K562 (cell line): ENCODE results near the gene IL1R1. TPM values are rescaled to one million over a fixed set of nuclear protein-coding genes. Genes with fewer than 3 reads are reported as not detected.

ENCODE experiments used
- ATAC-seq: fragments of 200-7000 bp; cut with Tn5 transposase; 3 replicates; pipeline ENCODE4 v1.9.1; 2020; ENCODE audit warnings: moderate library complexity
- BruUV-seq: library from RNA; stranded (reverse); fragments of 400-500 nt; replicated peaks from 2 replicates; lab custom pipeline; 2021; lab: Mats Ljungman, UMichigan
- CTCF ChIA-PET: fragments of 300-600 bp; formaldehyde crosslinking; extraction: SDS; loops from one replicate; lab custom pipeline; 2021; ENCODE audit warnings: low intra/inter-chr PET ratio; lab: Yijun Ruan, JAX
- POLR2A ChIA-PET: fragments of 300-600, 350-650 bp; sonication (Branson Sonifier 250); formaldehyde crosslinking; extraction: SDS; loops from one replicate; lab custom pipeline; 2021; ENCODE audit warnings: antibody characterized with exemption, inconsistent platforms; lab: Yijun Ruan, JAX
- DNase-seq, 4 experiments: peaks; one replicate each; pipeline versions ENCODE4 v3.0.0 to v3.0.0-alpha.2; 2011 to 2018; ENCODE audit warnings: low spot score in 3 of 4, mixed read lengths in 3 of 4; ENCODE audit errors: extremely low read depth in 1 of 4
- FAIRE-seq: peaks from 2 replicates; lab custom pipeline; 2011; peaks lifted over from hg19 to GRCh38; lab: Jason Lieb, UNC
- H2AFZ ChIP-seq: 2 replicates; pipeline ENCODE4 v1.6.0; 2011; ENCODE audit warnings: low read depth, low read length, control low read depth, inconsistent platforms
- H3K27ac ChIP-seq: fragments of 200-600 bp; 3 replicates; pipeline ENCODE4 v1.8.0; 2011; ENCODE audit warnings: low read depth, mild to moderate bottlenecking, control low read depth, inconsistent platforms, low read length, moderate library complexity, mixed read lengths; ENCODE audit errors: extremely low read depth
- H3K27me3 ChIP-seq, 2 experiments: fragments of 300-600 bp in 1 of 2; 2 replicates in 1 of 2; 3 replicates in 1 of 2; pipeline versions ENCODE4 v1.6.0 to v1.8.0; 2011; ENCODE audit warnings: inconsistent platforms in 2 of 2, low read length in 2 of 2, mild to moderate bottlenecking in 1 of 2, mixed read lengths in 1 of 2, moderate library complexity in 1 of 2; ENCODE audit not compliant: control insufficient read depth in 2 of 2, insufficient read depth in 2 of 2
- H3K36me3 ChIP-seq: fragments of 300-600 bp; 3 replicates; pipeline ENCODE4 v1.8.0; 2011; ENCODE audit warnings: mild to moderate bottlenecking, low read length, inconsistent platforms; ENCODE audit not compliant: control insufficient read depth, insufficient read depth
- H3K4me1 ChIP-seq, 2 experiments: fragments of 200-600 bp in 1 of 2; replicated peaks in 1 of 2; 2 replicates in 1 of 2; 3 replicates in 1 of 2; pipeline versions ENCODE4 v1.5.1 to v1.8.0; 2011; ENCODE audit warnings: inconsistent platforms in 2 of 2, low read length in 2 of 2, mild to moderate bottlenecking in 1 of 2, mixed read lengths in 1 of 2, moderate library complexity in 1 of 2; ENCODE audit not compliant: control insufficient read depth in 2 of 2, insufficient read depth in 2 of 2
- H3K4me2 ChIP-seq: 2 replicates; pipeline ENCODE4 v1.6.1; 2011; ENCODE audit warnings: low read length, control low read depth, inconsistent platforms, mixed read lengths; ENCODE audit not compliant: insufficient read depth
- H3K4me3 ChIP-seq: fragments of 200-600 bp; sonication (generic), shearing (Covaris generic); 2 replicates; pipeline ENCODE4 v1.5.1; 2016; ENCODE audit warnings: control low read depth, inconsistent platforms
- H3K79me2 ChIP-seq: fragments of 200-600 bp; 3 replicates; pipeline ENCODE4 v1.8.0; 2011; ENCODE audit warnings: low read length, inconsistent platforms; ENCODE audit not compliant: control insufficient read depth, insufficient read depth
- H3K9ac ChIP-seq, 2 experiments: 2 replicates each; pipeline versions ENCODE4 v1.6.0 to v1.6.1; 2011; ENCODE audit warnings: low read depth in 2 of 2, low read length in 2 of 2, control low read depth in 1 of 2, inconsistent platforms in 1 of 2, mild to moderate bottlenecking in 1 of 2, mixed read lengths in 1 of 2; ENCODE audit not compliant: insufficient read depth in 1 of 2
- H3K9me1 ChIP-seq: one replicate; pipeline ENCODE4 v1.6.0; 2011; ENCODE audit warnings: inconsistent platforms, mild to moderate bottlenecking, low read length, moderate library complexity; ENCODE audit not compliant: control insufficient read depth, insufficient read depth
- H3K9me3 ChIP-seq: replicated peaks from 2 replicates; pipeline ENCODE4 v1.5.1; 2011; ENCODE audit warnings: low read depth, low read length, inconsistent platforms; ENCODE audit not compliant: control insufficient read depth, insufficient read depth
- H4K20me1 ChIP-seq: replicated peaks from 2 replicates; pipeline ENCODE4 v1.6.1; 2011; ENCODE audit warnings: low read length, inconsistent platforms, mixed read lengths; ENCODE audit not compliant: control insufficient read depth, insufficient read depth
- CBX3 ChIP-seq, 2 experiments: IDR thresholded peaks; 1 replicate in 1 of 2; 2 replicates in 1 of 2; pipeline ENCODE4 v1.6.1; 2012; ENCODE audit warnings: inconsistent platforms in 2 of 2, low read length in 2 of 2, borderline replicate concordance in 1 of 2, control low read depth in 1 of 2
- EHMT2 ChIP-seq: fragments of 450-650 bp; IDR thresholded peaks from 2 replicates; pipeline ENCODE4 v1.6.1; 2018; ENCODE audit warnings: antibody characterized with exemption
- RBBP5 ChIP-seq: fragments of 200-600 bp; sonication (generic); IDR thresholded peaks from 2 replicates; pipeline ENCODE4 v1.6.1; 2012; ENCODE audit warnings: borderline replicate concordance, mild to moderate bottlenecking, low read length, control low read depth, inconsistent platforms; ENCODE audit not compliant: insufficient read depth, poor library complexity, severe bottlenecking
- SRSF9 ChIP-seq: fragments of 200-400 bp; formaldehyde crosslinking; IDR thresholded peaks from 2 replicates; pipeline ENCODE4 v1.6.1; 2017; ENCODE audit warnings: low read depth, low read length, borderline replicate concordance
- ZC3H11A ChIP-seq: IDR thresholded peaks from 2 replicates; pipeline ENCODE4 v1.6.1; 2012; ENCODE audit warnings: low read depth, low read length, improper control_type of control experiment
- WGBS: fragments of 100-300 bp; shearing (Covaris generic); methylation state at CpG from one replicate; pipeline ENCODE4 v1.1.6; 2016; ENCODE audit warnings: low coverage, mixed read lengths; ENCODE audit not compliant: insufficient coverage; ENCODE audit errors: missing lambda C conversion rate; 5-methylcytosine and 5-hydroxymethylcytosine counted together
- in situ Hi-C: fragments of 300-500 bp; cut with MboI; formaldehyde crosslinking; loops from 4 replicates; pipeline ENCODE4 v1.15.0; 2018; ENCODE audit warnings: inconsistent platforms, mixed read lengths
- intact Hi-C: fragments of 100-400 bp; cut with micrococcal nuclease; formaldehyde crosslinking; loops from 2 replicates; pipeline ENCODE4 v1.14.2; 2022
- polyA plus RNA-seq, 8 experiments: library from polyadenylated mRNA; depleted of rRNA in 4 of 8; stranded (reverse) in 5 of 8; unstranded in 3 of 8; fragments of >200 nt; fragmentation: Nextera tagmentation in 2 of 8; fragmentation: Illumina TruSeq in 1 of 8; extraction: Ambion mirVana in 2 of 8; extraction: Trizol in 1 of 8; gene quantifications; 2 replicates each; pipeline versions ENCODE4 v1.2.1 to v1.2.3, GENCODE V29; 2011 to 2014; ENCODE audit warnings: inconsistent platforms in 1 of 8, missing spikeins in 1 of 8
- total RNA-seq, 7 experiments: library from RNA; depleted of rRNA in 6 of 7; stranded (reverse); fragments of >200 nt in 6 of 7; fragmentation: Illumina TruSeq in 2 of 7; extraction: Trizol in 2 of 7; gene quantifications; 2 replicates each; pipeline versions ENCODE4 v1.2.1 to v1.2.3, GENCODE V29; 2011 to 2021; ENCODE audit warnings: low replicate concordance in 1 of 7
- TF ChIP-seq, protein P1 (sequence below): fragments of 200-400 bp; formaldehyde crosslinking; IDR thresholded peaks from 2 replicates; pipeline ENCODE4 v1.6.1; 2017; ENCODE audit warnings: mild to moderate bottlenecking, low read depth, low read length, moderate library complexity
- TF ChIP-seq, protein P2 (sequence below): sonication (generic); formaldehyde crosslinking; IDR thresholded peaks from 2 replicates; pipeline ENCODE4 v1.8.0; 2023; ENCODE audit warnings: mild to moderate bottlenecking, missing genetic modification reagents
- TF ChIP-seq, protein P3 (sequence below): sonication (generic); formaldehyde crosslinking; IDR thresholded peaks from 2 replicates; pipeline ENCODE4 v1.8.0; 2022; ENCODE audit warnings: mild to moderate bottlenecking, missing genetic modification reagents
- TF ChIP-seq, protein P4 (sequence below): fragments of 450-650 bp; IDR thresholded peaks from 2 replicates; pipeline ENCODE4 v1.6.1; 2016; ENCODE audit warnings: antibody characterized with exemption

Gene IL1R1
- total and polyA plus RNA-seq, 9 of the 15 experiments (the other 6 are each of a cell fraction or from before 2014, with no cell fraction given), result 0.81 to 3.9 (median 1.6) TPM

DNA sequence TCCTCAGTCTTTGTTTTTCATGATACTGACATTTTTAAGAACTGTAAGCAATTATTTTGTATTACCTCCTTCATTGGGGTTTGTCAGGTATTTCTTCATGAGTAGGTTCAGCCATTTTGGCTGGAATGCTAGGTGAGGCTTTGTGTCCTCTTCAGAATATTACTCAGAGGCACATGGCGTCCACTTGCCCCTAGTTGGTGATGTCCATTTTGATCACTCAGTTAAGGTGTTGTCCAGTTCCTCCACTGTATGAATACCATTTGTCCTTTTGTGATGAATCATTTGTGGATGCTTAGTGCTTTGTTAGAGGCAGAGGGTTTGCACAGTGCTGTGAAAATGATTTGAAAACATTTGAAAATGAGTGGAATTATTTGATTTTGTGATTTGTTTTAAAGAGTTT lies 49.0 kb downstream of the IL1R1 start:
- in situ Hi-C loops, result no loop called here
- no TSS peak for BruUV-seq
- no peak for FAIRE-seq

DNA sequence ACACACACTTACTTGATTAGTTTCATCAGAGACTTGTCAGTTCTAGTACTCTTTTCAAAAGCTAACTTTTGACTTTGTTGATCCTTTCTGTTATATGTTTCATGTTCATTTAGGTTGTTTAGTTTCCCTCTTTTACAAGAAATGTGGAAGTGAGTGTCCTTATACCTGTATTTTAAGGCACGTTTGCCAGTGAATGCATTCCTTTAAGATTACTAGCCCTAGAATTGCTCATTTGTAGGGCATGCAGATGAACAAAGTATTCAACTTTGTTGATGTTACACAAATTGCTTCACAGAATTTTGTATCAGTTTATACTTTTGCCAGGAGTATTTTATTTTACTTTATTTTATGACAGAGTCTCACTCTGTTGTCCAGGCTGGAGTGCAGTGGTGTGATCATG lies 50.5 kb downstream of the IL1R1 start:
- Histone ChIP-seq H3K79me2 (no peaks in the 10 kb centered on the region), H3K27me3 (no peaks in the 10 kb centered on the region; a peak in 1 of 5 replicates), H3K27ac (no peak overlapping the region), H3K9me3 (no peaks in the 10 kb centered on the region), H3K36me3 (no peaks in the 10 kb centered on the region), H2AFZ (no peak overlapping the region), H3K4me2 (no peak overlapping the region), H3K9ac (no peak overlapping the region), H3K4me3 (no peak overlapping the region), H3K4me1 (no peaks in the 10 kb centered on the region; a peak in 1 of 5 replicates), H4K20me1 (no peaks in the 10 kb centered on the region), H3K9me1 (no peaks in the 10 kb centered on the region)
- CTCF ChIA-PET, result no interaction called here
- FAIRE-seq (no peak), ATAC-seq (no peak), DNase-seq (no peak)
- intact Hi-C loops (no loop called here), in situ Hi-C loops (no loop called here)
- WGBS, result 23% methylated on average over 1 of the region's 1 CpG
- BruUV-seq, result no TSS peak
- POLR2A ChIA-PET, result interaction anchor here (1.0 kb wide), 1 partner anchor 15 kb away, joined by 4 read pairs; no protein-coding TSS in a partner anchor
- TF ChIP-seq, protein P1, sequence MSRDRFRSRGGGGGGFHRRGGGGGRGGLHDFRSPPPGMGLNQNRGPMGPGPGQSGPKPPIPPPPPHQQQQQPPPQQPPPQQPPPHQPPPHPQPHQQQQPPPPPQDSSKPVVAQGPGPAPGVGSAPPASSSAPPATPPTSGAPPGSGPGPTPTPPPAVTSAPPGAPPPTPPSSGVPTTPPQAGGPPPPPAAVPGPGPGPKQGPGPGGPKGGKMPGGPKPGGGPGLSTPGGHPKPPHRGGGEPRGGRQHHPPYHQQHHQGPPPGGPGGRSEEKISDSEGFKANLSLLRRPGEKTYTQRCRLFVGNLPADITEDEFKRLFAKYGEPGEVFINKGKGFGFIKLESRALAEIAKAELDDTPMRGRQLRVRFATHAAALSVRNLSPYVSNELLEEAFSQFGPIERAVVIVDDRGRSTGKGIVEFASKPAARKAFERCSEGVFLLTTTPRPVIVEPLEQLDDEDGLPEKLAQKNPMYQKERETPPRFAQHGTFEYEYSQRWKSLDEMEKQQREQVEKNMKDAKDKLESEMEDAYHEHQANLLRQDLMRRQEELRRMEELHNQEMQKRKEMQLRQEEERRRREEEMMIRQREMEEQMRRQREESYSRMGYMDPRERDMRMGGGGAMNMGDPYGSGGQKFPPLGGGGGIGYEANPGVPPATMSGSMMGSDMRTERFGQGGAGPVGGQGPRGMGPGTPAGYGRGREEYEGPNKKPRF, result no peak
- no peak for TF ChIP-seq RBBP5
- TF ChIP-seq, protein P2, sequence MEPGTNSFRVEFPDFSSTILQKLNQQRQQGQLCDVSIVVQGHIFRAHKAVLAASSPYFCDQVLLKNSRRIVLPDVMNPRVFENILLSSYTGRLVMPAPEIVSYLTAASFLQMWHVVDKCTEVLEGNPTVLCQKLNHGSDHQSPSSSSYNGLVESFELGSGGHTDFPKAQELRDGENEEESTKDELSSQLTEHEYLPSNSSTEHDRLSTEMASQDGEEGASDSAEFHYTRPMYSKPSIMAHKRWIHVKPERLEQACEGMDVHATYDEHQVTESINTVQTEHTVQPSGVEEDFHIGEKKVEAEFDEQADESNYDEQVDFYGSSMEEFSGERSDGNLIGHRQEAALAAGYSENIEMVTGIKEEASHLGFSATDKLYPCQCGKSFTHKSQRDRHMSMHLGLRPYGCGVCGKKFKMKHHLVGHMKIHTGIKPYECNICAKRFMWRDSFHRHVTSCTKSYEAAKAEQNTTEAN (CRISPR knock-in tag), result no peak
- TF ChIP-seq, protein P3, sequence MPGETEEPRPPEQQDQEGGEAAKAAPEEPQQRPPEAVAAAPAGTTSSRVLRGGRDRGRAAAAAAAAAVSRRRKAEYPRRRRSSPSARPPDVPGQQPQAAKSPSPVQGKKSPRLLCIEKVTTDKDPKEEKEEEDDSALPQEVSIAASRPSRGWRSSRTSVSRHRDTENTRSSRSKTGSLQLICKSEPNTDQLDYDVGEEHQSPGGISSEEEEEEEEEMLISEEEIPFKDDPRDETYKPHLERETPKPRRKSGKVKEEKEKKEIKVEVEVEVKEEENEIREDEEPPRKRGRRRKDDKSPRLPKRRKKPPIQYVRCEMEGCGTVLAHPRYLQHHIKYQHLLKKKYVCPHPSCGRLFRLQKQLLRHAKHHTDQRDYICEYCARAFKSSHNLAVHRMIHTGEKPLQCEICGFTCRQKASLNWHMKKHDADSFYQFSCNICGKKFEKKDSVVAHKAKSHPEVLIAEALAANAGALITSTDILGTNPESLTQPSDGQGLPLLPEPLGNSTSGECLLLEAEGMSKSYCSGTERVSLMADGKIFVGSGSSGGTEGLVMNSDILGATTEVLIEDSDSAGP (CRISPR knock-in tag), result no peak

More for the DNA sequence above, 49.0 kb downstream of the IL1R1 start:
- Histone ChIP-seq H3K27me3 (no peaks in the 10 kb centered on the region; a peak in 1 of 5 replicates), H3K79me2 (no peaks in the 10 kb centered on the region), H3K36me3 (no peaks in the 10 kb centered on the region), H4K20me1 (no peaks in the 10 kb centered on the region), H3K9ac (no peak overlapping the region), H3K9me3 (no peaks in the 10 kb centered on the region), H2AFZ (no peak overlapping the region), H3K4me3 (no peak overlapping the region), H3K27ac (no peak overlapping the region), H3K9me1 (no peaks in the 10 kb centered on the region), H3K4me1 (peaks cover 0 to 3% of the 10 kb centered on the region in 2 experiments; a peak in 2 of 5 replicates), H3K4me2 (no peak overlapping the region)
- POLR2A ChIA-PET, result interaction anchor here (1.2 kb wide), 1 partner anchor 9 kb away, joined by 3 read pairs; no protein-coding TSS in a partner anchor
- no peak for ATAC-seq
- no peak for TF ChIP-seq EHMT2
- TF ChIP-seq CBX3 (IDR thresholded peaks at IDR 0.05; ENCODE audit: borderline replicate concordance in 1 of 2, low read length in 2 of 2), result no peak
- TF ChIP-seq ZC3H11A, result no peak
- TF ChIP-seq, protein P4, sequence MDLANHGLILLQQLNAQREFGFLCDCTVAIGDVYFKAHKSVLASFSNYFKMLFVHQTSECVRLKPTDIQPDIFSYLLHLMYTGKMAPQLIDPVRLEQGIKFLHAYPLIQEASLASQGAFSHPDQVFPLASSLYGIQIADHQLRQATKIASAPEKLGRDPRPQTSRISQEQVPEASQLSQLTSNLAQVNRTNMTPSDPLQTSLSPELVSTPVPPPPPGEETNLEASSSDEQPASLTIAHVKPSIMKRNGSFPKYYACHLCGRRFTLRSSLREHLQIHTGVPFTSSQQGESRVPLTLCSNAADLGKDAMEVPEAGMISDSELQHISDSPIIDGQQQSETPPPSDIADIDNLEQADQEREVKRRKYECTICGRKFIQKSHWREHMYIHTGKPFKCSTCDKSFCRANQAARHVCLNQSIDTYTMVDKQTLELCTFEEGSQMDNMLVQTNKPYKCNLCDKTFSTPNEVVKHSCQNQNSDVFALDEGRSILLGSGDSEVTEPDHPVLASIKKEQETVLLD, result no peak
- no peak for TF ChIP-seq SRSF9
- no peak for DNase-seq
- CTCF ChIA-PET, result no interaction called here
- intact Hi-C loops, result no loop called here
- WGBS, result 9% methylated on average over 1 of the region's 1 CpG
